Activated T-helper 2 cell treated with anti-CD3 and anti-CD28 coated beads, Interferon-gamma antibody, Interleukin-2, Interleukin-4, amounts not matched to agents 10 μg/mL and 5 μg/mL and 100 μg/mL, durations not matched to agents 14 hours and 24 hours and 36 hours (primary cell): ENCODE results near the gene ETNPPL. TPM values are rescaled to one million over a fixed set of nuclear protein-coding genes. Genes with fewer than 3 reads are reported as not detected.
A peak's percentile ranks its signal among the peaks of the same experiment; 100 is the strongest.

Experiments
- DNase-seq: peaks from one replicate; pipeline ENCODE4 v3.0.0; 2021; ENCODE audit warnings: low spot score
- H3K27ac Mint-ChIP-seq: one replicate; pipeline ENCODE4 v1.8.0; 2021; ENCODE audit warnings: mixed read lengths
- H3K27me3 Mint-ChIP-seq: one replicate; pipeline ENCODE4 v1.8.0; 2021; ENCODE audit warnings: low read depth, mixed read lengths
- H3K36me3 Mint-ChIP-seq: one replicate; pipeline ENCODE4 v1.8.0; 2021; ENCODE audit warnings: low read depth, mixed read lengths
- H3K4me1 Mint-ChIP-seq: one replicate; pipeline ENCODE4 v1.8.0; 2021; ENCODE audit warnings: low read depth, mixed read lengths
- H3K4me3 Mint-ChIP-seq: one replicate; pipeline ENCODE4 v1.8.0; 2021; ENCODE audit warnings: low read depth, mild to moderate bottlenecking, moderate library complexity, mixed read lengths
- H3K9me3 Mint-ChIP-seq: one replicate; pipeline ENCODE4 v1.8.0; 2021; ENCODE audit warnings: mixed read lengths
- intact Hi-C: fragments of 100-400 bp; cut with micrococcal nuclease; formaldehyde crosslinking; loops from one replicate; pipeline ENCODE4 v1.15.1; 2023
- total RNA-seq: library from RNA; stranded (reverse); gene quantifications from 2 replicates; pipeline ENCODE4 v1.2.3, GENCODE V29; 2022

The ETNPPL gene
- not detected in 2 replicates for total RNA-seq

GRCh38 chr4:108762559-108763225 is at the start of gene ETNPPL:
ETNPPL (minus strand) TSS chr4:108763053; CDS start chr4:108762898, 155 bp downstream.
- H3K9me3 Mint-ChIP-seq = no peaks in the 10 kb centered on the region
- intact Hi-C loops = no loop called here
- peaks cover 39% of the 10 kb centered on the region for H3K27me3 Mint-ChIP-seq
- H3K4me1 Mint-ChIP-seq = peaks cover 9% of the 10 kb centered on the region
- H3K36me3 Mint-ChIP-seq = no peaks in the 10 kb centered on the region
- DNase-seq = peak; percentile 10
- H3K27ac Mint-ChIP-seq = no peak within 1 kb of the TSS
- H3K4me3 Mint-ChIP-seq = peak within 1 kb of the TSS; percentile 80

GRCh38 chr4:108811486-108811885 is 48.6 kb upstream of the ETNPPL start:
- Mint-ChIP-seq H3K4me3 (no peak overlapping the region), H3K27me3 (peaks cover 41% of the 10 kb centered on the region), H3K36me3 (no peaks in the 10 kb centered on the region), H3K4me1 (peaks cover 10% of the 10 kb centered on the region), H3K27ac (no peak overlapping the region), H3K9me3 (no peaks in the 10 kb centered on the region)
- intact Hi-C loops = no loop called here
- no peak for DNase-seq

GRCh38 chr4:108810087-108810486 is 47.2 kb upstream of the ETNPPL start:
- no peak overlapping the region for H3K27ac Mint-ChIP-seq
- peaks cover 32% of the 10 kb centered on the region for H3K27me3 Mint-ChIP-seq
- DNase-seq = no peak
- intact Hi-C loops = no loop called here
- no peaks in the 10 kb centered on the region for H3K36me3 Mint-ChIP-seq
- H3K4me3 Mint-ChIP-seq = no peak overlapping the region
- H3K9me3 Mint-ChIP-seq = no peaks in the 10 kb centered on the region
- peaks cover 10% of the 10 kb centered on the region for H3K4me1 Mint-ChIP-seq

- Mint-ChIP-seq H3K4me3 (no peak overlapping the region), H3K27ac (no peak overlapping the region), H3K4me1 (no peaks in the 10 kb centered on the region), H3K36me3 (no peaks in the 10 kb centered on the region), H3K27me3 (peaks cover 20% of the 10 kb centered on the region), H3K9me3 (no peaks in the 10 kb centered on the region)
- DNase-seq = no peak
- intact Hi-C loops = no loop called here
Observed at GRCh38 chr4:108804648-108805273, 41.9 kb upstream of the ETNPPL start.

- Mint-ChIP-seq H3K36me3 (no peaks in the 10 kb centered on the region), H3K27me3 (peaks cover 14% of the 10 kb centered on the region), H3K4me1 (no peaks in the 10 kb centered on the region), H3K4me3 (no peak overlapping the region), H3K9me3 (no peaks in the 10 kb centered on the region), H3K27ac (no peak overlapping the region)
- DNase-seq = no peak
- intact Hi-C loops = no loop called here
Observed at GRCh38 chr4:108799306-108799705, 36.5 kb upstream of the ETNPPL start.

- Mint-ChIP-seq H3K27ac (no peak overlapping the region), H3K4me3 (no peak overlapping the region), H3K27me3 (peaks cover 11% of the 10 kb centered on the region), H3K36me3 (no peaks in the 10 kb centered on the region), H3K9me3 (no peaks in the 10 kb centered on the region), H3K4me1 (no peaks in the 10 kb centered on the region)
- DNase-seq = no peak
- intact Hi-C loops = no loop called here
Observed at GRCh38 chr4:108796173-108796572, 33.3 kb upstream of the ETNPPL start.

- peaks cover 16% of the 10 kb centered on the region for H3K27me3 Mint-ChIP-seq
- no peaks in the 10 kb centered on the region for H3K36me3 Mint-ChIP-seq
- no peak overlapping the region for H3K27ac Mint-ChIP-seq
- H3K9me3 Mint-ChIP-seq = no peaks in the 10 kb centered on the region
- intact Hi-C loops = no loop called here
- no peak overlapping the region for H3K4me3 Mint-ChIP-seq
- no peak for DNase-seq
- no peaks in the 10 kb centered on the region for H3K4me1 Mint-ChIP-seq
Observed at GRCh38 chr4:108795733-108796132, 32.9 kb upstream of the ETNPPL start.

- H3K9me3 Mint-ChIP-seq = no peaks in the 10 kb centered on the region
- intact Hi-C loops = no loop called here
- no peaks in the 10 kb centered on the region for H3K4me1 Mint-ChIP-seq
- no peaks in the 10 kb centered on the region for H3K36me3 Mint-ChIP-seq
- no peak overlapping the region for H3K4me3 Mint-ChIP-seq
- peaks cover 14% of the 10 kb centered on the region for H3K27me3 Mint-ChIP-seq
- H3K27ac Mint-ChIP-seq = no peak overlapping the region
- DNase-seq = no peak
Observed at GRCh38 chr4:108794136-108794535, 31.3 kb upstream of the ETNPPL start.

GRCh38 chr4:108793415-108793814 is 30.6 kb upstream of the ETNPPL start:
- Mint-ChIP-seq H3K27me3 (peaks cover 12% of the 10 kb centered on the region), H3K4me1 (no peaks in the 10 kb centered on the region), H3K9me3 (no peaks in the 10 kb centered on the region), H3K27ac (no peak overlapping the region), H3K36me3 (no peaks in the 10 kb centered on the region), H3K4me3 (no peak overlapping the region)
- intact Hi-C loops = no loop called here
- DNase-seq = no peak

- no peaks in the 10 kb centered on the region for H3K36me3 Mint-ChIP-seq
- H3K27me3 Mint-ChIP-seq = peaks cover 7% of the 10 kb centered on the region
- no peaks in the 10 kb centered on the region for H3K4me1 Mint-ChIP-seq
- H3K9me3 Mint-ChIP-seq = no peaks in the 10 kb centered on the region
- no peak for DNase-seq
- intact Hi-C loops = no loop called here
- H3K27ac Mint-ChIP-seq = no peak overlapping the region
- no peak overlapping the region for H3K4me3 Mint-ChIP-seq
Observed at GRCh38 chr4:108788731-108789130, 25.9 kb upstream of the ETNPPL start.

- no peak for DNase-seq
- H3K27me3 Mint-ChIP-seq = peaks cover 5% of the 10 kb centered on the region
- intact Hi-C loops = no loop called here
- H3K4me3 Mint-ChIP-seq = no peak overlapping the region
- no peak overlapping the region for H3K27ac Mint-ChIP-seq
- H3K9me3 Mint-ChIP-seq = no peaks in the 10 kb centered on the region
- H3K36me3 Mint-ChIP-seq = no peaks in the 10 kb centered on the region
- H3K4me1 Mint-ChIP-seq = no peaks in the 10 kb centered on the region
Observed at GRCh38 chr4:108787724-108788123, 24.9 kb upstream of the ETNPPL start.

GRCh38 chr4:108787106-108787505 is 24.3 kb upstream of the ETNPPL start:
- H3K4me3 Mint-ChIP-seq = no peak overlapping the region
- intact Hi-C loops = no loop called here
- no peaks in the 10 kb centered on the region for H3K9me3 Mint-ChIP-seq
- peaks cover 5% of the 10 kb centered on the region for H3K27me3 Mint-ChIP-seq
- no peak for DNase-seq
- no peaks in the 10 kb centered on the region for H3K36me3 Mint-ChIP-seq
- H3K4me1 Mint-ChIP-seq = no peaks in the 10 kb centered on the region
- H3K27ac Mint-ChIP-seq = no peak overlapping the region

- intact Hi-C loops = no loop called here
- H3K27me3 Mint-ChIP-seq = peaks cover 5% of the 10 kb centered on the region
- H3K27ac Mint-ChIP-seq = no peak overlapping the region
- no peaks in the 10 kb centered on the region for H3K4me1 Mint-ChIP-seq
- H3K36me3 Mint-ChIP-seq = no peaks in the 10 kb centered on the region
- no peaks in the 10 kb centered on the region for H3K9me3 Mint-ChIP-seq
- H3K4me3 Mint-ChIP-seq = no peak overlapping the region
- no peak for DNase-seq
Observed at GRCh38 chr4:108786351-108786750, 23.5 kb upstream of the ETNPPL start.
